ENCODE data around the gene PLD6. TPM values are rescaled to one million over a fixed set of nuclear protein-coding genes. Genes with fewer than 3 reads are reported as not detected.
"Not testable (repeated sequence)": the region's sequence is repeated elsewhere in the genome, so short reads cannot be mapped to it uniquely, and the experiment has no call there.

PLD6 gene
- total and polyA plus RNA-seq, 10 of the 15 experiments (the other 5 are each of a cell fraction or from before 2014, with no cell fraction given): 4.7 to 21.4 (median 12.0) TPM

- ChIA-PET SMC1A (ENCODE audit: uncharacterized antibody, unreplicated experiment) (interaction anchor here (0.6 kb wide), 1 partner anchor 629 kb away, joined by 3 read pairs; no protein-coding TSS in a partner anchor), CTCF (interaction anchor here (0.6 kb wide), 1 partner anchor 248 kb away, joined by 3 read pairs; no protein-coding TSS in a partner anchor), RAD21 (ENCODE audit: unreplicated experiment) (interaction anchor here (0.6 kb wide), 1 partner anchor 1173 kb away, joined by 3 read pairs; no protein-coding TSS in a partner anchor)
- in situ Hi-C loops (cut with MboI); H3K27ac ChIP-seq (ENCODE audit: control insufficient read depth, insufficient read depth); H3K27me3 ChIP-seq (replicated peaks in 1 of 2; ENCODE audit: control insufficient read depth in 2 of 2, insufficient read depth in 2 of 2, low read length in 1 of 2); H3K4me3 ChIP-seq; BruUV-seq (replicated peaks); intact Hi-C loops (cut with micrococcal nuclease; ENCODE audit: unreplicated experiment); ATAC-seq; H3K4me2 ChIP-seq (ENCODE audit: control insufficient read depth, insufficient read depth); H3K4me1 ChIP-seq (ENCODE audit: control insufficient read depth, insufficient read depth, low read length); DNase-seq (ENCODE audit: low read depth, low spot score); POLR2A ChIA-PET; H3K9ac ChIP-seq (ENCODE audit: control insufficient read depth, insufficient read depth, low read length); H3K9me3 ChIP-seq (replicated peaks; ENCODE audit: control insufficient read depth, insufficient read depth, low read length); H2AFZ ChIP-seq (ENCODE audit: control insufficient read depth, low read depth, low read length); FAIRE-seq; H4K20me1 ChIP-seq (ENCODE audit: control insufficient read depth, insufficient read depth); H3K79me2 ChIP-seq (ENCODE audit: control insufficient read depth, insufficient read depth, low read length): not testable (repeated sequence)
- peaks cover 27 to 36% of the 10 kb centered on the region in 2 experiments for H3K36me3 ChIP-seq (ENCODE audit: control insufficient read depth in 2 of 2, insufficient read depth in 2 of 2, low read length in 1 of 2)
- 96% methylated on average over 10 of the region's 11 CpGs for WGBS (ENCODE audit: insufficient coverage, insufficient replicate concordance, low lambda C conversion rate, missing lambda C conversion rate)
Observed at GRCh38 chr17:17255689-17256088, 49.6 kb upstream of the PLD6 start.

DNA sequence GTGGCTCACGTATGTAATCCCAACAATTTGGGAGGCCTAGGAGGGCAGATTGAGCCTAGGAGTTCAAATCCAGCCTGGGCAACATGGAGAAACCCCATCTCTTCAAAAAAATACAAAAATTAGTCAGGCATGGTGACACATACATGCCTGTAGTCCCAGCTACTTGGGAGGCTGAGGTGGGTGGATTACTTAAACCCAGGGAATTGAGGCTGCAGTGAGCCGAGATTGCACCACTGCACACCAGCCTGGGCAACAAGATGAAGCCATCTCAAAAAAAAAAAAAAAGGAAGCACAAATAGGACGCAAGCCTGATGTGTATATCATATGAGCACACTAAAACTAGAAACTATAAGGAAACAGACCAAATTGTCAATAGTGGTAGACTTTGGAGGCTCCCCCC lies 47.9 kb upstream of the PLD6 start:
- Histone ChIP-seq H3K36me3 (ENCODE audit: control insufficient read depth in 2 of 2, insufficient read depth in 2 of 2, low read length in 1 of 2) (peaks cover 16 to 38% of the 10 kb centered on the region in 2 experiments), H3K9ac (ENCODE audit: control insufficient read depth, insufficient read depth, low read length) (no peak overlapping the region), H3K4me1 (ENCODE audit: control insufficient read depth, insufficient read depth, low read length) (no peaks in the 10 kb centered on the region), H3K9me3 (replicated peaks; ENCODE audit: control insufficient read depth, insufficient read depth, low read length) (no peaks in the 10 kb centered on the region), H3K4me2 (ENCODE audit: control insufficient read depth, insufficient read depth) (no peak overlapping the region), H4K20me1 (ENCODE audit: control insufficient read depth, insufficient read depth) (no peaks in the 10 kb centered on the region), H3K27ac (ENCODE audit: control insufficient read depth, insufficient read depth) (no peak overlapping the region), H3K4me3 (no peak overlapping the region), H2AFZ (ENCODE audit: control insufficient read depth, low read depth, low read length) (no peak overlapping the region), H3K79me2 (ENCODE audit: control insufficient read depth, insufficient read depth, low read length) (no peaks in the 10 kb centered on the region), H3K27me3 (replicated peaks in 1 of 2; ENCODE audit: control insufficient read depth in 2 of 2, insufficient read depth in 2 of 2, low read length in 1 of 2) (no peaks in the 10 kb centered on the region)
- ChIA-PET CTCF (no interaction called here), RAD21 (ENCODE audit: unreplicated experiment) (no interaction called here), SMC1A (ENCODE audit: uncharacterized antibody, unreplicated experiment) (no interaction called here), POLR2A (no interaction called here)
- WGBS (ENCODE audit: insufficient coverage, insufficient replicate concordance, low lambda C conversion rate, missing lambda C conversion rate): 80% methylated on average over 2 of the region's 3 CpGs
- DNase-seq (ENCODE audit: low read depth, low spot score): no peak
- intact Hi-C loops (cut with micrococcal nuclease; ENCODE audit: unreplicated experiment): no loop called here
- in situ Hi-C loops (cut with MboI): no loop called here
- no peak for FAIRE-seq
- ATAC-seq: no peak
- BruUV-seq (replicated peaks): no TSS peak
- TF ChIP-seq KAT2A (conservative IDR thresholded peaks at IDR 0.05; ENCODE audit: control insufficient read depth, low read depth, low read length) (no peak), CREB1 (IDR thresholded peaks at IDR 0.05; ENCODE audit: low read depth) (no peak), LARP7 (IDR thresholded peaks at IDR 0.05) (no peak), EED (IDR thresholded peaks at IDR 0.05; ENCODE audit: low read depth) (no peak), HCFC1 (IDR thresholded peaks at IDR 0.05; ENCODE audit: low read length) (no peak), CBX5 (IDR thresholded peaks at IDR 0.05; ENCODE audit: low read depth) (no peak), MAX (IDR thresholded peaks at IDR 0.05; ENCODE audit: low read depth, low read length) (no peak), GATAD2B (conservative IDR thresholded peaks at IDR 0.05; ENCODE audit: low read depth) (no peak), SP1 (IDR thresholded peaks at IDR 0.05; ENCODE audit: low read depth, low read length) (no peak), FOXK2 (IDR thresholded peaks at IDR 0.05) (no peak), SUPT20H (IDR thresholded peaks at IDR 0.05; ENCODE audit: borderline replicate concordance, control insufficient read depth, low read depth, low read length) (no peak), ZZZ3 (IDR thresholded peaks at IDR 0.05; ENCODE audit: control insufficient read depth, insufficient read length, low read depth) (no peak), NBN (IDR thresholded peaks at IDR 0.05) (no peak), SIX5 (IDR thresholded peaks at IDR 0.05; ENCODE audit: low read depth, low read length, severe bottlenecking) (no peak)
- TF ChIP-seq, protein P1, sequence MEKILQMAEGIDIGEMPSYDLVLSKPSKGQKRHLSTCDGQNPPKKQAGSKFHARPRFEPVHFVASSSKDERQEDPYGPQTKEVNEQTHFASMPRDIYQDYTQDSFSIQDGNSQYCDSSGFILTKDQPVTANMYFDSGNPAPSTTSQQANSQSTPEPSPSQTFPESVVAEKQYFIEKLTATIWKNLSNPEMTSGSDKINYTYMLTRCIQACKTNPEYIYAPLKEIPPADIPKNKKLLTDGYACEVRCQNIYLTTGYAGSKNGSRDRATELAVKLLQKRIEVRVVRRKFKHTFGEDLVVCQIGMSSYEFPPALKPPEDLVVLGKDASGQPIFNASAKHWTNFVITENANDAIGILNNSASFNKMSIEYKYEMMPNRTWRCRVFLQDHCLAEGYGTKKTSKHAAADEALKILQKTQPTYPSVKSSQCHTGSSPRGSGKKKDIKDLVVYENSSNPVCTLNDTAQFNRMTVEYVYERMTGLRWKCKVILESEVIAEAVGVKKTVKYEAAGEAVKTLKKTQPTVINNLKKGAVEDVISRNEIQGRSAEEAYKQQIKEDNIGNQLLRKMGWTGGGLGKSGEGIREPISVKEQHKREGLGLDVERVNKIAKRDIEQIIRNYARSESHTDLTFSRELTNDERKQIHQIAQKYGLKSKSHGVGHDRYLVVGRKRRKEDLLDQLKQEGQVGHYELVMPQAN (conservative IDR thresholded peaks at IDR 0.05): no peak
- TF ChIP-seq, protein P2, sequence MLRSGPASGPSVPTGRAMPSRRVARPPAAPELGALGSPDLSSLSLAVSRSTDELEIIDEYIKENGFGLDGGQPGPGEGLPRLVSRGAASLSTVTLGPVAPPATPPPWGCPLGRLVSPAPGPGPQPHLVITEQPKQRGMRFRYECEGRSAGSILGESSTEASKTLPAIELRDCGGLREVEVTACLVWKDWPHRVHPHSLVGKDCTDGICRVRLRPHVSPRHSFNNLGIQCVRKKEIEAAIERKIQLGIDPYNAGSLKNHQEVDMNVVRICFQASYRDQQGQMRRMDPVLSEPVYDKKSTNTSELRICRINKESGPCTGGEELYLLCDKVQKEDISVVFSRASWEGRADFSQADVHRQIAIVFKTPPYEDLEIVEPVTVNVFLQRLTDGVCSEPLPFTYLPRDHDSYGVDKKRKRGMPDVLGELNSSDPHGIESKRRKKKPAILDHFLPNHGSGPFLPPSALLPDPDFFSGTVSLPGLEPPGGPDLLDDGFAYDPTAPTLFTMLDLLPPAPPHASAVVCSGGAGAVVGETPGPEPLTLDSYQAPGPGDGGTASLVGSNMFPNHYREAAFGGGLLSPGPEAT (IDR thresholded peaks at IDR 0.05; ENCODE audit: low read depth): no peak

Measured in GM12878 (cell line).